Fibroblast of villous mesenchyme (primary cell): ENCODE measurements around the gene TSPAN11. TPM values are rescaled to one million over a fixed set of nuclear protein-coding genes. Genes with fewer than 3 reads are reported as not detected.

Source experiments
- DNase-seq: peaks from one replicate; pipeline ENCODE4 v3.0.0-alpha.2; 2010; ENCODE audit warnings: low read depth
- H3K4me3 ChIP-seq: 2 replicates; pipeline ENCODE4 v1.5.1; 2011; ENCODE audit warnings: low read depth, mild to moderate bottlenecking, low read length
- total RNA-seq: library from RNA; depleted of rRNA; stranded (reverse); fragments of >200 nt; gene quantifications from 2 replicates; pipeline ENCODE4 v1.2.3, GENCODE V29; 2012
- TF ChIP-seq, protein P1 (sequence below): IDR thresholded peaks from 2 replicates; pipeline ENCODE4 v1.5.1; 2012; ENCODE audit warnings: low read depth, mild to moderate bottlenecking, low read length; ENCODE audit not compliant: insufficient read depth

Gene TSPAN11
- total RNA-seq, 1 donor: 0.43 TPM

DNA sequence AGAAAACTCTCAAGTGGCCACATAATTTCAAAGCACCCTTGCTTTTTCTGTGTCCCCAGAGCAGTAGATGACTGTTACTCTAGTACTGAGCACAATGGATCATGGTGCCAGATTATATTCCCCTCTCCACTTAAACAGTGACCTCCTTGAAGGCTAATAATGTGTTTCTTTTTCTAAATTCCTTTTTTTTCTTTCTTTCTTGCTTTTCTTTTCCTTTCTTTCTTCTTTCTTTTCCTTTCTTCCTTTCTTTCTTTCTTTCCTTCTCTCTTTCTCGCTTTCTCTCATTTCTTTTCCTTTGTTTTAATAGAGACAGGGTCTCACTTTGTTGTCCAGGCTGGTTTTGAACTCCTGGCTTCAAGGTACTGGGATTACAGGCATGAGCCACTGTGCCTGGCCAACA is 26.2 kb upstream of the TSPAN11 start:
- TF ChIP-seq, protein P1, sequence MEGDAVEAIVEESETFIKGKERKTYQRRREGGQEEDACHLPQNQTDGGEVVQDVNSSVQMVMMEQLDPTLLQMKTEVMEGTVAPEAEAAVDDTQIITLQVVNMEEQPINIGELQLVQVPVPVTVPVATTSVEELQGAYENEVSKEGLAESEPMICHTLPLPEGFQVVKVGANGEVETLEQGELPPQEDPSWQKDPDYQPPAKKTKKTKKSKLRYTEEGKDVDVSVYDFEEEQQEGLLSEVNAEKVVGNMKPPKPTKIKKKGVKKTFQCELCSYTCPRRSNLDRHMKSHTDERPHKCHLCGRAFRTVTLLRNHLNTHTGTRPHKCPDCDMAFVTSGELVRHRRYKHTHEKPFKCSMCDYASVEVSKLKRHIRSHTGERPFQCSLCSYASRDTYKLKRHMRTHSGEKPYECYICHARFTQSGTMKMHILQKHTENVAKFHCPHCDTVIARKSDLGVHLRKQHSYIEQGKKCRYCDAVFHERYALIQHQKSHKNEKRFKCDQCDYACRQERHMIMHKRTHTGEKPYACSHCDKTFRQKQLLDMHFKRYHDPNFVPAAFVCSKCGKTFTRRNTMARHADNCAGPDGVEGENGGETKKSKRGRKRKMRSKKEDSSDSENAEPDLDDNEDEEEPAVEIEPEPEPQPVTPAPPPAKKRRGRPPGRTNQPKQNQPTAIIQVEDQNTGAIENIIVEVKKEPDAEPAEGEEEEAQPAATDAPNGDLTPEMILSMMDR: no peak
- no peak overlapping the region for H3K4me3 ChIP-seq
- DNase-seq: no peak

DNA sequence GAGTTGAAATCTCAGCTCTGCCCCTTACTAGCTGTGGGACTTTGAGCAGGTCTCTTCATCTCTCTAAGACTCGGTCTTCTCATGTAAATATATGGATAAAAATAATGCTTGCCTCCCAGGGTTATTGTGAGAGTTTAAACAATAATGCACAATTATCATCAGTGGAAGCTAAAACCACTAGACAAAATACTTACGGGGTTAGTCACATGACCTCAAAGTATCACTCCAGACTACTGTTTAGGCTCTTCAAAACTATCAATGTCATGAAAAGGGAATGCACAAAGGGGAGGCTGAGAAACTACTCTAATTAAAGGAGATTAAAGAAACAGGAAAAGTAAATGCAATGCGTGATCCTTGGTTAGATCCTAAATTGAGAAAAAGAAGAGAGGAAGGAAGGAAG is 24.5 kb upstream of the TSPAN11 start:
- TF ChIP-seq, protein P1: no peak
- DNase-seq: no peak
- no peak overlapping the region for H3K4me3 ChIP-seq

DNA sequence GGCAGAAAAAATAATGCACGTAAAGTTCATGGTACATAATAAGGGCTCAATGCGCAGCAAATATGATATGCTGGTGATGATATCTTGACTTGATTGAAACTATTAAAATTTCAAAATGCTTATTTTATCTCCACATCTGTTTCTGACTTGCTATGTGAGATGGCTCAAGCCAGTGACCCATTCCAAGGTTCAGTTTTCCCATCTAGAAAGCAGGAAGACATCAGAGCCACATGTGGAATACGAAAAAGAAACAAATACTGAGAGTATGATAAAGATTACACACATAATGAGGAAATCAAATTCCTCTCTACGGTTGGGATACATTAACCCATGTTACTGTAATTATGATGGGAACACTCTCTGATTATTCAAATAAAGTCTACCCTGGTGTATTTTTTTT is 24.0 kb upstream of the TSPAN11 start:
- no peak for DNase-seq
- TF ChIP-seq, protein P1: no peak
- no peak overlapping the region for H3K4me3 ChIP-seq

GRCh38 chr12:30905463-30906009 is 21.0 kb upstream of the TSPAN11 start:
- TF ChIP-seq, protein P1: no peak
- no peak for DNase-seq
- H3K4me3 ChIP-seq: no peak overlapping the region

GRCh38 chr12:30908076-30908721 is 18.3 kb upstream of the TSPAN11 start:
- H3K4me3 ChIP-seq: no peak overlapping the region
- TF ChIP-seq, protein P1: no peak
- no peak for DNase-seq

GRCh38 chr12:30908722-30909348 is 17.7 kb upstream of the TSPAN11 start:
- peak; percentile 92 for DNase-seq
- H3K4me3 ChIP-seq: no peak overlapping the region
- TF ChIP-seq, protein P1: no peak
